Ovary (tissue), 9 donors: ENCODE results near the gene SEC16A. TPM values are rescaled to one million over a fixed set of nuclear protein-coding genes. Genes with fewer than 3 reads are reported as not detected.
A peak's percentile ranks its signal among the peaks of the same experiment; 100 is the strongest.

Source experiments
- DNase-seq, 5 donors: peaks; one replicate each; pipeline ENCODE4 v3.0.0-alpha.2; 2019 to 2020
- H3K27ac ChIP-seq, 2 donors: fragments of 200-600 bp; one replicate each; pipeline versions ENCODE4 v1.5.1 to v1.8.0; 2019 to 2022
- H3K27me3 ChIP-seq: fragments of 200-600 bp; one replicate; pipeline ENCODE4 v1.8.0; 2022
- H3K36me3 ChIP-seq: fragments of 200-600 bp; sonication (generic); one replicate; pipeline ENCODE4 v1.5.1; 2019
- H3K4me1 ChIP-seq: one replicate; pipeline ENCODE4 v1.8.1; 2013; ENCODE audit warnings: mild to moderate bottlenecking, moderate library complexity; ENCODE audit not compliant: insufficient read depth
- H3K4me3 ChIP-seq: fragments of 200-600 bp; sonication (generic); one replicate; pipeline ENCODE4 v1.5.1; 2017
- H3K9me3 ChIP-seq, 2 donors: fragments of 200-600 bp in 1 of 2; sonication (generic) in 1 of 2; one replicate each; pipeline versions ENCODE4 v1.5.1 to v1.8.1; 2013 to 2019; ENCODE audit warnings: mild to moderate bottlenecking in 1 of 2, moderate library complexity in 1 of 2
- EP300 ChIP-seq: sonication (generic); formaldehyde crosslinking; IDR thresholded peaks from one replicate; pipeline ENCODE4 v1.6.1; 2017; ENCODE audit warnings: antibody characterized with exemption
- POLR2A ChIP-seq: fragments of 450-650 bp; IDR thresholded peaks from one replicate; pipeline ENCODE4 v1.6.1; 2017; ENCODE audit warnings: antibody characterized with exemption, mild to moderate bottlenecking, moderate library complexity
- WGBS, 3 donors: extraction: QIAGEN DNeasy Blood & Tissue Kit in 1 of 3; methylation state at CpG; one replicate each; pipeline versions ENCODE4 v1.1.5 to v1.1.7; 2013 to 2017; 5-methylcytosine and 5-hydroxymethylcytosine counted together
- intact Hi-C, 4 donors: fragments of 100-400 bp; cut with DNase I; formaldehyde crosslinking; loops; one replicate each; pipeline versions ENCODE4 v1.11.0 to v1.15.1; 2022 to 2023
- polyA plus RNA-seq, 2 donors: library from polyadenylated mRNA; stranded (reverse); fragments of 200-250 nt in 1 of 2; fragments of 350-450 nt in 1 of 2; fragmentation: Illumina TruSeq in 1 of 2; extraction: RNeasy Lipid Tissue Mini Kit (QIAGEN cat#74804) in 1 of 2; gene quantifications; one replicate each; pipeline ENCODE4 v1.2.3, GENCODE V29; 2013 to 2014
- total RNA-seq, 7 donors: library from RNA; depleted of rRNA in 2 of 7; stranded (reverse); fragments of >200 nt in 2 of 7; fragmentation: NEBNext Ultra II Directional in 3 of 7; extraction: Animal tissue kit (Norgen Biotek cat#: 25700) in 3 of 7; gene quantifications; one replicate each; pipeline versions ENCODE4 v1.1.0 to v1.2.4, GENCODE V29; 2016 to 2023
- TF ChIP-seq, protein P1 (sequence below), 3 donors: fragments of 450-650 bp in 2 of 3; fragments of 200-600 bp in 1 of 3; IDR thresholded peaks; one replicate each; pipeline versions ENCODE4 v1.5.1 to v1.8.0; 2016 to 2022; ENCODE audit warnings: antibody characterized with exemption in 3 of 3, mild to moderate bottlenecking in 1 of 3
- donor health status: DM: no; HTN: no; CAD: no; lungs with moderate emphysema.
- donor health status: DM: no; HTN: no; CAD: no.
- donor health status: Bipolar disorder and iron deficiency.
- donor health status: DM: yes; HTN: yes; CAD: no.
- donor health status: DM: no; HTN: no; CAD: no.
- donor health status: DM: yes; HTN: yes; CAD: no.

Gene SEC16A
- total and polyA plus RNA-seq, 9 donors, result 27.6 to 61.4 (median 46.5) TPM

GRCh38 chr9:136433849-136434579 lies 48.8 kb downstream of the SEC16A start:
- Histone ChIP-seq H3K27ac (no peak overlapping the region), H3K9me3 (no peaks in the 10 kb centered on the region), H3K36me3 (no peaks in the 10 kb centered on the region), H3K4me1 (peaks cover 12% of the 10 kb centered on the region), H3K27me3 (no peaks in the 10 kb centered on the region), H3K4me3 (no peak overlapping the region)
- DNase-seq, result peak in 1 of 5 donors; percentile 28
- intact Hi-C loops, result no loop called here
- 83 to 85% (median 84%) methylated on average over 31 to 37 of the region's 37 CpGs for WGBS, 3 donors
- TF ChIP-seq, protein P1, sequence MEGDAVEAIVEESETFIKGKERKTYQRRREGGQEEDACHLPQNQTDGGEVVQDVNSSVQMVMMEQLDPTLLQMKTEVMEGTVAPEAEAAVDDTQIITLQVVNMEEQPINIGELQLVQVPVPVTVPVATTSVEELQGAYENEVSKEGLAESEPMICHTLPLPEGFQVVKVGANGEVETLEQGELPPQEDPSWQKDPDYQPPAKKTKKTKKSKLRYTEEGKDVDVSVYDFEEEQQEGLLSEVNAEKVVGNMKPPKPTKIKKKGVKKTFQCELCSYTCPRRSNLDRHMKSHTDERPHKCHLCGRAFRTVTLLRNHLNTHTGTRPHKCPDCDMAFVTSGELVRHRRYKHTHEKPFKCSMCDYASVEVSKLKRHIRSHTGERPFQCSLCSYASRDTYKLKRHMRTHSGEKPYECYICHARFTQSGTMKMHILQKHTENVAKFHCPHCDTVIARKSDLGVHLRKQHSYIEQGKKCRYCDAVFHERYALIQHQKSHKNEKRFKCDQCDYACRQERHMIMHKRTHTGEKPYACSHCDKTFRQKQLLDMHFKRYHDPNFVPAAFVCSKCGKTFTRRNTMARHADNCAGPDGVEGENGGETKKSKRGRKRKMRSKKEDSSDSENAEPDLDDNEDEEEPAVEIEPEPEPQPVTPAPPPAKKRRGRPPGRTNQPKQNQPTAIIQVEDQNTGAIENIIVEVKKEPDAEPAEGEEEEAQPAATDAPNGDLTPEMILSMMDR (IDR thresholded peaks at IDR 0.05), result no peak
- TF ChIP-seq EP300 (no peak), POLR2A (no peak)

DNA sequence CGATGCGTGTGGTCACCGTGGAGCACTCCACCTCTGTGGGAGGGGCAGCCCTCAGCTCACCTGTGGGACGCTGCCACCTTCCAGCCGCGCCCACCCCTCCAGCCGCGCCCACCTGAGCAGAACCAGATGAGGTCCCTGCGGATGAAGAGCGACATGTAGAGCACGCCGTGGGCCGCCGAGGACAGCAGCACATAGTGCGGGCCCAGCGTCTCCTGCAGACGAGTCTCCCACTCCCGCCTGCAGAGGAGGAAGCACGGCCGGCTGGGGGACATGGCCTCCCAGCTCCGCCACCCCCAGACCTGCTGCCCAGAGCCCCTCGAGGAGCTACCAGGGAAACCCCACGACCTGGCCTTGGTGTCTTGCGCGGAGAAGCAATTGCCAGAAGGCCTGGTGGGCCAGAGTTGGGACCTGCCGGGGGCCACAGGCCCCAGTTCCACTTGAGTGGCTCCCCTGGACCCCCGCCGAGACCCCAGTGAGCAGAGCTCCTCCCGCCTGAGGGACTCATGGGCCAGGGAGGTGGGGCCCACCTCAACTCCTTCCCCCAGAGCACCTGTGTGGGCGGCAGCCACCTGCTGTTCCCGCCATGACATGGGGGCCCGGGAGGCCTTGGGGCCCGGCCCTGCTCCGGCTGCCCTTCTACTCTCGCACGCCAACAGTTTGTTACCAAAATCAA lies 49.7 kb downstream of the SEC16A start:
- WGBS, 3 donors, result 86 to 91% (median 90%) methylated on average over 33 to 36 of the region's 36 CpGs
- no peak overlapping the region for H3K27ac ChIP-seq
- no peak for DNase-seq
- no peaks in the 10 kb centered on the region for H3K36me3 ChIP-seq
- H3K4me3 ChIP-seq, result no peak overlapping the region
- H3K27me3 ChIP-seq, result no peaks in the 10 kb centered on the region
- peaks cover 6% of the 10 kb centered on the region for H3K4me1 ChIP-seq
- H3K9me3 ChIP-seq, result no peaks in the 10 kb centered on the region
- TF ChIP-seq EP300 (no peak), POLR2A (no peak)
- TF ChIP-seq, protein P1 (IDR thresholded peaks at IDR 0.05), result no peak
- intact Hi-C loops, result no loop called here

- Histone ChIP-seq H3K9me3 (no peaks in the 10 kb centered on the region), H3K27ac (no peak overlapping the region), H3K4me3 (no peak overlapping the region), H3K27me3 (no peaks in the 10 kb centered on the region), H3K36me3 (no peaks in the 10 kb centered on the region), H3K4me1 (peaks cover 1% of the 10 kb centered on the region)
- DNase-seq, result no peak
- WGBS, 3 donors, result 85 to 95% (median 92%) methylated on average over 26 of the region's 26 CpGs
- TF ChIP-seq, protein P1 (IDR thresholded peaks at IDR 0.05), result no peak
- TF ChIP-seq POLR2A, result no peak
- TF ChIP-seq EP300, result no peak
- intact Hi-C loops, result no loop called here
Observed at GRCh38 chr9:136432591-136432990, 50.2 kb downstream of the SEC16A start.

GRCh38 chr9:136431782-136432350 lies 51.0 kb downstream of the SEC16A start:
- H3K9me3 ChIP-seq, result no peaks in the 10 kb centered on the region
- intact Hi-C loops, result no loop called here
- H3K4me3 ChIP-seq, result no peak overlapping the region
- H3K27me3 ChIP-seq, result no peaks in the 10 kb centered on the region
- DNase-seq, result no peak
- 90 to 94% (median 91%) methylated on average over 20 to 36 of the region's 36 CpGs for WGBS, 3 donors
- no peak overlapping the region for H3K27ac ChIP-seq
- no peaks in the 10 kb centered on the region for H3K36me3 ChIP-seq
- TF ChIP-seq POLR2A, result no peak
- TF ChIP-seq EP300, result no peak
- TF ChIP-seq, protein P1 (IDR thresholded peaks at IDR 0.05), result no peak
- H3K4me1 ChIP-seq, result no peaks in the 10 kb centered on the region
